MCF 10A (cell line): Measurements from ENCODE around the gene PTTG1. TPM values are rescaled to one million over a fixed set of nuclear protein-coding genes. Genes with fewer than 3 reads are reported as not detected.

Experiments
- BruUV-seq: library from RNA; stranded (reverse); fragments of 400-500 nt; replicated peaks from 2 replicates; lab custom pipeline; 2021; lab: Mats Ljungman, UMichigan
- CTCF ChIA-PET: fragments of 300-600 bp; sonication (Branson Sonifier 250); formaldehyde crosslinking; extraction: SDS; loops from one replicate; lab custom pipeline; 2021; ENCODE audit warnings: antibody characterized with exemption, inconsistent platforms; lab: Yijun Ruan, JAX
- POLR2A ChIA-PET: fragments of 300-600, 350-650 bp; sonication (Branson Sonifier 250); formaldehyde crosslinking; extraction: SDS; loops from one replicate; lab custom pipeline; 2020; ENCODE audit warnings: antibody characterized with exemption, inconsistent platforms; lab: Yijun Ruan, JAX
- DNase-seq: peaks from one replicate; pipeline ENCODE4 v3.0.0-alpha.2; 2018; ENCODE audit not compliant: unreplicated experiment
- H3K27ac Mint-ChIP-seq: one replicate; pipeline ENCODE4 v1.8.0; 2022; ENCODE audit warnings: mild to moderate bottlenecking, low read depth, mixed read lengths; ENCODE audit not compliant: unreplicated experiment
- H3K27me3 Mint-ChIP-seq: one replicate; pipeline ENCODE4 v1.8.0; 2022; ENCODE audit warnings: mixed read lengths; ENCODE audit not compliant: insufficient read depth, unreplicated experiment
- H3K36me3 Mint-ChIP-seq: one replicate; pipeline ENCODE4 v1.8.0; 2022; ENCODE audit warnings: mild to moderate bottlenecking, moderate library complexity, mixed read lengths; ENCODE audit not compliant: insufficient read depth, unreplicated experiment
- H3K4me1 Mint-ChIP-seq: one replicate; pipeline ENCODE4 v1.8.0; 2022; ENCODE audit warnings: mixed read lengths; ENCODE audit not compliant: insufficient read depth, unreplicated experiment
- H3K4me3 Mint-ChIP-seq: one replicate; pipeline ENCODE4 v1.8.0; 2022; ENCODE audit warnings: mild to moderate bottlenecking, moderate library complexity, mixed read lengths; ENCODE audit not compliant: unreplicated experiment
- H3K9me3 Mint-ChIP-seq: one replicate; pipeline ENCODE4 v1.8.0; 2022; ENCODE audit warnings: mixed read lengths; ENCODE audit not compliant: unreplicated experiment
- intact Hi-C: fragments of 100-400 bp; cut with micrococcal nuclease; formaldehyde crosslinking; loops from 2 replicates; pipeline ENCODE4 v1.14.1; 2022
- total RNA-seq: library from RNA; stranded (reverse); gene quantifications from 2 replicates; pipeline ENCODE4 v1.2.3, GENCODE V29; 2022
- TF ChIP-seq, protein P1 (sequence below): fragments of 200-600 bp; IDR thresholded peaks from one replicate; pipeline ENCODE4 v1.8.0; 2022; ENCODE audit warnings: antibody characterized with exemption, mild to moderate bottlenecking; ENCODE audit not compliant: unreplicated experiment

Gene PTTG1
- total RNA-seq, 1 experiment from 2014 or later: 119 TPM

DNA sequence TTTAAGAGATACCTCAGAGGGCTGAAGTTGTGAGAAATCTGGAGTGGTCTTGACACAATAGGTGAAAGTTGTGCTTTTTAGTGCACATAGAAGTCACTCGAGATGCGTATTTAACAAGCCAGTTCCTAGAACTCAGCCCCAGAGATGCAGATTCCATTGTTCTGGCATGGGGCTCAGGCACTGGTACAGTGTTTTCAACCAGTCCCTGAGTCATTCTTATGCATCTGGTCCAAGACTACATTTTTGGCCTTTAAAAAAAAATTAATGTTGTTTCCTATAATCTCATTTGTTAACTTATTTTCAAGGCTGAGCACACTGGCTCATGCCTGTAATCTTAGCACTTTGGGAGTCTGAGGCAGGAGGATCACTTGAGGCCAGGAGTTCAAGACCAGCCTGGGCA, 29.6 kb downstream of the PTTG1 start:
- TF ChIP-seq, protein P1, sequence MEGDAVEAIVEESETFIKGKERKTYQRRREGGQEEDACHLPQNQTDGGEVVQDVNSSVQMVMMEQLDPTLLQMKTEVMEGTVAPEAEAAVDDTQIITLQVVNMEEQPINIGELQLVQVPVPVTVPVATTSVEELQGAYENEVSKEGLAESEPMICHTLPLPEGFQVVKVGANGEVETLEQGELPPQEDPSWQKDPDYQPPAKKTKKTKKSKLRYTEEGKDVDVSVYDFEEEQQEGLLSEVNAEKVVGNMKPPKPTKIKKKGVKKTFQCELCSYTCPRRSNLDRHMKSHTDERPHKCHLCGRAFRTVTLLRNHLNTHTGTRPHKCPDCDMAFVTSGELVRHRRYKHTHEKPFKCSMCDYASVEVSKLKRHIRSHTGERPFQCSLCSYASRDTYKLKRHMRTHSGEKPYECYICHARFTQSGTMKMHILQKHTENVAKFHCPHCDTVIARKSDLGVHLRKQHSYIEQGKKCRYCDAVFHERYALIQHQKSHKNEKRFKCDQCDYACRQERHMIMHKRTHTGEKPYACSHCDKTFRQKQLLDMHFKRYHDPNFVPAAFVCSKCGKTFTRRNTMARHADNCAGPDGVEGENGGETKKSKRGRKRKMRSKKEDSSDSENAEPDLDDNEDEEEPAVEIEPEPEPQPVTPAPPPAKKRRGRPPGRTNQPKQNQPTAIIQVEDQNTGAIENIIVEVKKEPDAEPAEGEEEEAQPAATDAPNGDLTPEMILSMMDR: no peak
- Mint-ChIP-seq H3K4me3 (no peak overlapping the region), H3K9me3 (no peaks in the 10 kb centered on the region), H3K27ac (no peak overlapping the region), H3K27me3 (no peaks in the 10 kb centered on the region), H3K4me1 (no peaks in the 10 kb centered on the region), H3K36me3 (no peaks in the 10 kb centered on the region)
- DNase-seq: no peak
- POLR2A ChIA-PET: no interaction called here
- BruUV-seq: no TSS peak
- intact Hi-C loops: no loop called here
- CTCF ChIA-PET: interaction anchor here (3.9 kb wide), 1 partner anchor 13 kb away, joined by 49 read pairs; no protein-coding TSS in a partner anchor

DNA sequence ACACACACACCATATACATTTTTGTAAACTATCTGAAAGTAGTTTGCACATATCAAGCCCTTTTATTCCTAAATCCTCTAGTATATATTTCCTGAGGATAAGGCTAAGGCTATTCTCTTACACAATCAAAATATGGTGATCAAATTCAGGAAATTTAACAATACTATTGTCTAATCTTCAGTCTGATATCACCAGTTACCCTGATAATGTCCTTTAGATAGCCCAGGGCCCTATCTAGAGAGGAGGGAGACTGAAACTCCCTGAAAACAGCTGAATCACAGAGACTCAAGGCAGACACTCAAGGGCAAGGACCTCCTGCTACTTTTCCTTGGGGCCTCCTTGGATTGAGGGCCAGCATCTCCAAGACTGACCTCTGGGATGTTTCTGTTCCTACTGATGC, 30.4 kb downstream of the PTTG1 start:
- CTCF ChIA-PET: interaction anchor here (3.9 kb wide), 1 partner anchor 13 kb away, joined by 49 read pairs; no protein-coding TSS in a partner anchor
- Mint-ChIP-seq H3K27ac (no peak overlapping the region), H3K36me3 (no peaks in the 10 kb centered on the region), H3K4me1 (no peaks in the 10 kb centered on the region), H3K9me3 (no peaks in the 10 kb centered on the region), H3K27me3 (no peaks in the 10 kb centered on the region), H3K4me3 (no peak overlapping the region)
- no TSS peak for BruUV-seq
- POLR2A ChIA-PET: interaction anchor here (1.2 kb wide), 1 partner anchor 12 kb away, joined by 4 read pairs; no protein-coding TSS in a partner anchor
- TF ChIP-seq, protein P1: no peak
- no peak for DNase-seq
- intact Hi-C loops: no loop called here

DNA sequence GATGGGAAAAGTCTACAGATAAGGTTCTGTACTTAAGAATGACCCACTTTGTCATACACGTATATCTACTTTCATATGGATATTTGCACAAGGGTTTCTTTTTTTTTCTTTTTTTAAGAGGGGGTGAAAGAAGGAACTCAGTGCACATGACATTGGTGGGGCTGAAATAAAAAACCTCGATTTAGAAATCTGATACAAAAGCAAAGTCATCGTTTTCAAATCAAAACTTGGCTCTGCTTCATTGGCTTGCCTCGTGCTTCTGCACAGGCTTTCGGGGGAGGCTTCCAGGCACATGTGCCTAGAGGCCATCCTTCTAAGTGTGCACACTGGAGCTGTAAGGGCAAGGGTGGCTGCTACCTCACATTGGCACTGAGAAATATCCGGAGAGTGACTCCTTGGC, 31.1 kb downstream of the PTTG1 start:
- TF ChIP-seq, protein P1: no peak
- Mint-ChIP-seq H3K4me3 (no peak overlapping the region), H3K27ac (no peak overlapping the region), H3K27me3 (no peaks in the 10 kb centered on the region), H3K4me1 (no peaks in the 10 kb centered on the region), H3K36me3 (no peaks in the 10 kb centered on the region), H3K9me3 (no peaks in the 10 kb centered on the region)
- intact Hi-C loops: no loop called here
- BruUV-seq: no TSS peak
- DNase-seq: no peak
- ChIA-PET CTCF (interaction anchor here (3.9 kb wide), 1 partner anchor 14 kb away, joined by 49 read pairs; no protein-coding TSS in a partner anchor), POLR2A (interaction anchor here (1.2 kb wide), 1 partner anchor 11 kb away, joined by 4 read pairs; no protein-coding TSS in a partner anchor)

DNA sequence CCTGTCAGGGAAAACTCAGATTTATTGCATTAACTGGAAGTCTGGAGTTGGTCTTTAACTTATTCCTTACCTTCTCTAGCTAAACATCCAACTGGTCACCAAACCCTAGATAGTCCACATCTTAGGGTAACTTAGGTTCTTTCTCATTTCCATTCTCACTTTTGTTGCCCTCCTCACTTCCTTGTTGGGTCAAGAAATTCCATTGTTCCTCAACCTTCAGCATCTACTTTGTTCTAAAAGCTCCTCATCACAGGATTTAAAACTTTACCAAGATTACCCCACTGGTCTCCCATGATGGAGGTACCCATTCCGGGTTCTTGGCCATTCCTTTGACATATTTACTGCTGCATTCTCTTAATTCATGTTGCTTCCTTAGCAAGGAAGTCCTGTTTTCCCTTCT, 32.1 kb downstream of the PTTG1 start:
- intact Hi-C loops: no loop called here
- no peak for DNase-seq
- H3K27me3 Mint-ChIP-seq: no peaks in the 10 kb centered on the region

More for the DNA sequence above, 32.1 kb downstream of the PTTG1 start:
- no peaks in the 10 kb centered on the region for H3K4me1 Mint-ChIP-seq
- ChIA-PET CTCF (interaction anchor here (0.6 to 3.9 kb wide), 2 partner anchors 15 to 336 kb away, joined by 3 to 49 read pairs; no protein-coding TSS in a partner anchor), POLR2A (interaction anchor here (1.2 kb wide), 1 partner anchor 10 kb away, joined by 3 read pairs; no protein-coding TSS in a partner anchor)
- no TSS peak for BruUV-seq
- no peak overlapping the region for H3K27ac Mint-ChIP-seq
- H3K9me3 Mint-ChIP-seq: no peaks in the 10 kb centered on the region
- no peak overlapping the region for H3K4me3 Mint-ChIP-seq
- no peaks in the 10 kb centered on the region for H3K36me3 Mint-ChIP-seq
- TF ChIP-seq, protein P1: no peak
